ENCODE data around the gene KCNMA1. TPM values are rescaled to one million over a fixed set of nuclear protein-coding genes. Genes with fewer than 3 reads are reported as not detected.

Gene KCNMA1
- total RNA-seq, 1 donor from 2014 or later = 0.39 TPM

- intact Hi-C loops (cut with micrococcal nuclease) = no loop called here
Observed at GRCh38 chr10:77168861-77169260, 468.7 kb downstream of the KCNMA1 start.

GRCh38 chr10:77168161-77168560, 469.4 kb downstream of the KCNMA1 start:
- intact Hi-C loops (cut with micrococcal nuclease) = no loop called here

GRCh38 chr10:77165445-77166208, 472.0 kb downstream of the KCNMA1 start:
- intact Hi-C loops (cut with micrococcal nuclease) = loop anchor here (2.0 kb wide), 1 partner anchor 475 kb away; no protein-coding TSS in a partner anchor

- intact Hi-C loops (cut with micrococcal nuclease) = loop anchor here (2.0 kb wide), 1 partner anchor 476 kb away; no protein-coding TSS in a partner anchor
Observed at GRCh38 chr10:77164616-77165311, 472.8 kb downstream of the KCNMA1 start.

- intact Hi-C loops (cut with micrococcal nuclease) = loop anchor here (2.0 kb wide), 1 partner anchor 477 kb away; no protein-coding TSS in a partner anchor
Observed at GRCh38 chr10:77163670-77164348, 473.8 kb downstream of the KCNMA1 start.

GRCh38 chr10:77162697-77163096, 474.9 kb downstream of the KCNMA1 start:
- intact Hi-C loops (cut with micrococcal nuclease) = no loop called here

GRCh38 chr10:77160679-77161078, 476.9 kb downstream of the KCNMA1 start:
- intact Hi-C loops (cut with micrococcal nuclease) = no loop called here

GRCh38 chr10:77159538-77160110, 478.0 kb downstream of the KCNMA1 start:
- intact Hi-C loops (cut with micrococcal nuclease) = no loop called here

- intact Hi-C loops (cut with micrococcal nuclease) = no loop called here
Observed at GRCh38 chr10:77158666-77159065, 478.9 kb downstream of the KCNMA1 start.

GRCh38 chr10:77157248-77158019, 480.2 kb downstream of the KCNMA1 start:
- intact Hi-C loops (cut with micrococcal nuclease) = no loop called here

- intact Hi-C loops (cut with micrococcal nuclease) = no loop called here
Observed at GRCh38 chr10:77156406-77156879, 481.2 kb downstream of the KCNMA1 start.

- intact Hi-C loops (cut with micrococcal nuclease) = no loop called here
Observed at GRCh38 chr10:77152256-77152655, 485.4 kb downstream of the KCNMA1 start.

GRCh38 chr10:77151408-77151807, 486.2 kb downstream of the KCNMA1 start:
- intact Hi-C loops (cut with micrococcal nuclease) = no loop called here

GRCh38 chr10:77149706-77150105, 487.9 kb downstream of the KCNMA1 start:
- intact Hi-C loops (cut with micrococcal nuclease) = no loop called here

- intact Hi-C loops (cut with micrococcal nuclease) = no loop called here
Observed at GRCh38 chr10:77149001-77149400, 488.6 kb downstream of the KCNMA1 start.

- intact Hi-C loops (cut with micrococcal nuclease) = no loop called here
Observed at GRCh38 chr10:77147871-77148270, 489.7 kb downstream of the KCNMA1 start.

GRCh38 chr10:77146712-77147336, 490.8 kb downstream of the KCNMA1 start:
- intact Hi-C loops (cut with micrococcal nuclease) = no loop called here

- intact Hi-C loops (cut with micrococcal nuclease) = no loop called here
Observed at GRCh38 chr10:77144656-77145055, 493.0 kb downstream of the KCNMA1 start.

- intact Hi-C loops (cut with micrococcal nuclease) = no loop called here
Observed at GRCh38 chr10:77139252-77140160, 498.1 kb downstream of the KCNMA1 start.
